ENCODE measurements around the gene ASCL3. TPM values are rescaled to one million over a fixed set of nuclear protein-coding genes. Genes with fewer than 3 reads are reported as not detected.
"Not testable (repeated sequence)": the region's sequence is repeated elsewhere in the genome, so short reads cannot be mapped to it uniquely, and the experiment has no call there.

ASCL3 gene, protein sequence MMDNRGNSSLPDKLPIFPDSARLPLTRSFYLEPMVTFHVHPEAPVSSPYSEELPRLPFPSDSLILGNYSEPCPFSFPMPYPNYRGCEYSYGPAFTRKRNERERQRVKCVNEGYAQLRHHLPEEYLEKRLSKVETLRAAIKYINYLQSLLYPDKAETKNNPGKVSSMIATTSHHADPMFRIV
- total RNA-seq = not detected

DNA sequence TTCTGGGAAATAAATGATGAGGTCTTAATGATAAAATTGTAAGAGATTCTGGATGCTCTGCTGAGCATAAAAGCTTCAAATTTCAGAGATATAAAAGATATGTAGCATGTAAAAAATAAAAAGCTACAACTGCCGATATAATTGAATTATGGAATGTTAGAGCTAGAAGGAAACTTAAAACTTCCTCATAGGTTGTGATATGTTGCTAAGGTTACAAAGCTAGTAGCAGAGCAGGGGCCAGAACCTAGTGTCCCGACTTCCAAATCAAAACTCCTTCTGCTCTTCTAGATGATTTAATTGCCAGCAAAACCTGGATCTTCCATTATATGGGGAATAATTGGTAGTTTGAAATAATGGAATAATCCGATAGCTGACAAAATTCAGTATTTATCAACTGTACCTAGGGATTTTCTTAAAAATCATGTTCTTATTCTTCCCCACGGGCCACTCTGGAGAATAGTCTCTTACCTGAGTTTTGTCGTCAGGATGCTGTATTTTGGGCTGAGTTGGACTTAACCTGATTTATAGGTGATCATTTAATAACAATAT, at the start of gene ASCL3:
Gene ASCL3, minus strand, starts transcription at position 499 of the 549 bp plus-strand sequence. CDS start 4,855 bp downstream, outside the sequence.
- intact Hi-C loops (cut with DNase I) = no loop called here
- Histone ChIP-seq H3K27me3 (no peaks in the 10 kb centered on the region), H3K4me1 (no peaks in the 10 kb centered on the region), H3K4me3 (no peak within 1 kb of the TSS), H3K9me3 (no peaks in the 10 kb centered on the region), H3K27ac (no peak within 1 kb of the TSS), H3K36me3 (peaks cover 5 to 8% of the 10 kb centered on the region in 2 donors)
- no peak for DNase-seq (ENCODE audit: low spot score in 2 of 2)
- TF ChIP-seq, protein P1, sequence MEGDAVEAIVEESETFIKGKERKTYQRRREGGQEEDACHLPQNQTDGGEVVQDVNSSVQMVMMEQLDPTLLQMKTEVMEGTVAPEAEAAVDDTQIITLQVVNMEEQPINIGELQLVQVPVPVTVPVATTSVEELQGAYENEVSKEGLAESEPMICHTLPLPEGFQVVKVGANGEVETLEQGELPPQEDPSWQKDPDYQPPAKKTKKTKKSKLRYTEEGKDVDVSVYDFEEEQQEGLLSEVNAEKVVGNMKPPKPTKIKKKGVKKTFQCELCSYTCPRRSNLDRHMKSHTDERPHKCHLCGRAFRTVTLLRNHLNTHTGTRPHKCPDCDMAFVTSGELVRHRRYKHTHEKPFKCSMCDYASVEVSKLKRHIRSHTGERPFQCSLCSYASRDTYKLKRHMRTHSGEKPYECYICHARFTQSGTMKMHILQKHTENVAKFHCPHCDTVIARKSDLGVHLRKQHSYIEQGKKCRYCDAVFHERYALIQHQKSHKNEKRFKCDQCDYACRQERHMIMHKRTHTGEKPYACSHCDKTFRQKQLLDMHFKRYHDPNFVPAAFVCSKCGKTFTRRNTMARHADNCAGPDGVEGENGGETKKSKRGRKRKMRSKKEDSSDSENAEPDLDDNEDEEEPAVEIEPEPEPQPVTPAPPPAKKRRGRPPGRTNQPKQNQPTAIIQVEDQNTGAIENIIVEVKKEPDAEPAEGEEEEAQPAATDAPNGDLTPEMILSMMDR (IDR thresholded peaks at IDR 0.05) = no peak

DNA sequence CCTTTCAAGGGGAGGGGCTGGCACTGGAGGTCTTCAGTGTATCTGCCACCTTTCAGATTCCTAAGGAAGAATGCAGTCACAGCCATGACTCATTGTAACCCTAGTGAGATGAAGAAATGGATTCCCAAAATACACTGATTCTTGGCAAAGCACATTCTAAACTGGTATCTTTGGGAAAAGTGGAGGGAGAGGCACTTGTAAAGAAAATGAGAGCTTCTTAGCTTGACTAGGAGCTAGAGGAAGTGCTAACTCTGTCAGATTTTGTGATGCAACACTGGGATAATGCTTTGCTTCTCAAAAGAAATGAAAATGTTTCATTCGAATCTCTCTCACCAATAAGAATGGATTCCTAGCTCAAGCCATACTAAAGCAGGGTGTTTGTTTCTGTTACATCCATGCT, 46.6 kb upstream of the ASCL3 start:
- TF ChIP-seq, protein P1 (IDR thresholded peaks at IDR 0.05) = no peak
- no peak overlapping the region for H3K27ac ChIP-seq
- H3K27me3 ChIP-seq = no peaks in the 10 kb centered on the region
- peaks cover 0 to 3% of the 10 kb centered on the region in 2 donors for H3K4me1 ChIP-seq
- H3K9me3 ChIP-seq = no peaks in the 10 kb centered on the region
- intact Hi-C loops (cut with DNase I) = no loop called here
- no peak overlapping the region for H3K4me3 ChIP-seq
- no peak for DNase-seq (ENCODE audit: low spot score in 2 of 2)
- no peaks in the 10 kb centered on the region for H3K36me3 ChIP-seq

DNA sequence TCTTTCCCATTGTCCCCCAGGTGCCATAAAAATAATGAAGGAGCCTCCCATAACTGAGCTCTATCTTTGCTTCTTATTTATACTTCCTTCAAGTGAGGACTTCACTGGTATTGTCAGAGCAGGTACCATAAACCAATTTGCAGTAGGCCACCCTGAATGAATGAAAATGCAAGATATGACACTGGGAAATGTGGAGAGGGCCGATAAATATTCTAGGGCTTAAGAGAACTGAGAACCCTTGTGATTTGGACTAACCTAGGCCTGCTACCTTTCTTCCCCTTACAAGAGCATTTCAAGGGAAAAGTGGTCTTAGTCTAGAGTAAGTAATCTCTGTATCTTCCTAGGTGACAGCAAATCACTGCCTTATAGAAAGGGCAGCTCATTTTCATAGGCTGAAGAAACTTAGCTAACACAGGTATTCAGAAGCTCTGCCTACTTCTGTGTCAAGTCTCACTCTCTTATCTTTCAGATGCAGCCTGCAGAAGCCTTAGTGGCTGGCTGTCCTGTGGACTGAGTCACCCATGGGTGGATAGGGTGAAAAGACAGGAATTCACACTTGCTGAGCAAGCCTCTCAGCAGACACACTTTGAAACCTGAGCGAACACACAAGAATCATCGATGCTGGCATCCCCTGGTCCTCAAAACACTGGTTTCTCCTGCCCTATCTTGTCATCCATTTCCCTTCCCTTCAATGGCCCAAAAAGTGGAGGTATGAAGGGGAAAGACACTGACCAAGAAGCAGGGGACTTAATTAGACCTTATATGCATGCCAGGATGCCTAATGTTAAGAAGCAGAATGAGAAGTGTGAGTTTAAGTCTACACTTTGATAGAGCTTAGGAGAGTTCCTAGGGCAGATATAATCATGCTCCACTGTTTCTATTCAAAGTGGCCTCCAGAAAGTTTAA, 45.8 kb upstream of the ASCL3 start:
- no peaks in the 10 kb centered on the region for H3K9me3 ChIP-seq
- intact Hi-C loops (cut with DNase I) = no loop called here
- DNase-seq (ENCODE audit: low spot score in 2 of 2) = no peak
- no peak overlapping the region for H3K27ac ChIP-seq
- no peaks in the 10 kb centered on the region for H3K27me3 ChIP-seq
- peaks cover 0 to 3% of the 10 kb centered on the region in 2 donors for H3K4me1 ChIP-seq
- no peaks in the 10 kb centered on the region for H3K36me3 ChIP-seq
- TF ChIP-seq, protein P1 (IDR thresholded peaks at IDR 0.05) = no peak
- H3K4me3 ChIP-seq = no peak overlapping the region

DNA sequence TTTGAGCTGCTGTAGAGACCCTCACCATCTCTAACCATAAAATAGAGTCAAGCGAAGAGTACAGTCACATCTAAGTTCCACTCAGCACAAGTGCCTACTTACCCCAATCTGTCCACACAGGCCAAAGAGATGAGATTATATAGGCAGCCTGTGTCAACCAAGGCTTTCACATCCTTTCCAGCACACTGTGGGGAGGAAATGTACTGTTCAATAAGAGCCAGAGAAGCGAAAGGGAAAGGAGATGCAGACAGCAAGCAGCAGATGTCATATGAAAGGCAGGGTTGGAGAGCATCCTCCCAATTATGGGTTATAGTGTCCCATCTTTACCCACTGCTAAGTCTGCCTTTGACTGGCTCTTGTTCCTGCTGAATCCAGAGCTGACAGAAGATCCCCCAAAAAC, 44.6 kb upstream of the ASCL3 start:
- Histone ChIP-seq H3K4me3 (no peak overlapping the region), H3K9me3 (no peaks in the 10 kb centered on the region), H3K4me1 (peaks cover 0 to 3% of the 10 kb centered on the region in 2 donors), H3K36me3 (no peaks in the 10 kb centered on the region), H3K27me3 (no peaks in the 10 kb centered on the region), H3K27ac (no peak overlapping the region)
- intact Hi-C loops (cut with DNase I) = no loop called here
- TF ChIP-seq, protein P1 (IDR thresholded peaks at IDR 0.05) = no peak
- DNase-seq (ENCODE audit: low spot score in 2 of 2) = no peak

DNA sequence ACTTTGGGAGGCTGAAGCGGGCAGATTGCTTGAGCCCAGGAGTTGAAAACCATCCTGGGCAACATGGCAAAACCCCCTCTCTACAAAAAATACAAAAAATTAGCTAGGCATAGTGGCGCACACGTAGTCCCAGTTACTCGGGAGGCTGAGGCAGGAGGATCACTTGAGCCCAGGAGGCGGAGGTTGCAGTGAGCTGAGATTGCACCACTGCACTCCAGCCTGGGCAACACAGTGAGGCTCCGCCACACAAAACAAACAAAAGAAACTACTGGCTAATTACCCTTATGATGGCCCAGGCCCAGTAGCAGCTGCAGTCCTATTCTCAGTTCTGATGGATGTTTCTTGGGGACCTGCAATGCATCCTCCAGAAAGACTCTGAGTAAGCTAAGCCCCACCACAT, 44.0 kb upstream of the ASCL3 start:
- intact Hi-C loops (cut with DNase I); H3K36me3 ChIP-seq; H3K4me3 ChIP-seq; H3K4me1 ChIP-seq; H3K9me3 ChIP-seq; DNase-seq (ENCODE audit: low spot score in 2 of 2); H3K27me3 ChIP-seq; H3K27ac ChIP-seq: not testable (repeated sequence)

DNA sequence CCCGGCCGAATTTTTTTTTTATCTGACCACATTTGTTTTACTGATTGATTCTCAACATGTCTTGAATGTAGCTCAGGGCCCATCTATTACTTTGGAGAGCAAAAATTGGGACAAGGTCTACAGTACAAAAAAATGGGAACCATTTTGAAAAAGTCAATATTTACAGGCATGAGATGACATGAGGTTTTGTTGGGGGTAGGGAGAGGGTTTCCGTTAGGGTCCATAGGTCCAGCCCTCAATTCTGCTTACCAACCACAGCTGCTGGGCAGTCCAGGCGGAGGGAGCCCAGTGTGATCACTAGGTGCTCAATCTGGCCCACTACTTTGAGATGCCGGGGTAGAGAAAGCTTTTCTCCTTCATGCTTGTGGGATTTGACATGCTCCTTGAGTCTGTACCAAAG, 42.6 kb upstream of the ASCL3 start:
- H3K27me3 ChIP-seq = no peaks in the 10 kb centered on the region
- no peaks in the 10 kb centered on the region for H3K9me3 ChIP-seq
- intact Hi-C loops (cut with DNase I) = no loop called here
- H3K4me3 ChIP-seq = no peak overlapping the region
- no peak for DNase-seq (ENCODE audit: low spot score in 2 of 2)
- TF ChIP-seq, protein P1 (IDR thresholded peaks at IDR 0.05) = no peak
- H3K27ac ChIP-seq = no peak overlapping the region
- peaks cover 0 to 3% of the 10 kb centered on the region in 2 donors for H3K4me1 ChIP-seq
- no peaks in the 10 kb centered on the region for H3K36me3 ChIP-seq

All from ascending aorta (tissue), 2 donors.